ENCODE measurements around the gene WDFY2.

DNA sequence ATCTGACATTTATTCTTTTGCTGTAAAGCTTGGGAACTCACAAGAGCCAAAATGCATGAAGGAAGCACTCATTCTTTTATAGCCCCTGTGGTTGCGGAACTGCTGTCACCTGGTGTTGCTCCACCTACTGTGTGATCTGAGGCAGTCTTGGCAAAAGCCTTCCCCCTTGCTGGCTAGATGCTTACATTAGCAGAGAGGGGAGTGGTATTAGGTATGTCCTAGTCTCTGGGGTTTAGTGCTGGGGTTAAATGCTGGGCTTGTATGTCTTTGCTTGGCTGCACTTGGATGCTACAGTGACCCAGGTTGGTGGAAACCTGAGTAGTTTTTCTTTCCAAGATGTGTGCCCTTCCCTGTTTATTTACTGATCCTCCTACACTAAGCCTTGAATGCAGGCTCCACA lies 99.3 kb downstream of the WDFY2 start:
- TF ChIP-seq POLR2AphosphoS5 (IDR thresholded peaks at IDR 0.05; ENCODE audit: borderline replicate concordance, low read depth, low read length) (no peak), EZH2 (IDR thresholded peaks at IDR 0.05) (no peak), FOXP2 (optimal IDR thresholded peaks at IDR 0.05; ENCODE audit: control extremely low read depth, extremely low read length, insufficient read depth) (no peak)
